Left lobe of liver (tissue), 2 donors: ENCODE results near the gene ZSWIM3. TPM values are rescaled to one million over a fixed set of nuclear protein-coding genes. Genes with fewer than 3 reads are reported as not detected.
A peak's percentile ranks its signal among the peaks of the same experiment; 100 is the strongest.
"Not testable (repeated sequence)": the region's sequence is repeated elsewhere in the genome, so short reads cannot be mapped to it uniquely, and the experiment has no call there.

Experiments used
- ATAC-seq: fragments of 200-7000 bp; cut with Tn5 transposase; one replicate; pipeline ENCODE4 v1.9.1; 2020; ENCODE audit warnings: mild to moderate bottlenecking, moderate library complexity
- DNase-seq: peaks from one replicate; pipeline ENCODE4 v3.0.0-alpha.2; 2020; ENCODE audit warnings: low spot score
- total RNA-seq: library from RNA; stranded (reverse); gene quantifications from one replicate; pipeline ENCODE4 v1.2.1, GENCODE V29; 2021
- donor health status: DM: no; HTN: no; CAD: no; lungs with moderate emphysema.
- donor health status: DM: no; HTN: yes; CAD: no.

Gene ZSWIM3
- total RNA-seq, 1 donor from 2014 or later: 1.6 TPM

GRCh38 chr20:45859916-45860315 lies 2.5 kb downstream of the ZSWIM3 start:
- DNase-seq: no peak
- ATAC-seq: no peak

GRCh38 chr20:45860560-45861220 lies 3.3 kb downstream of the ZSWIM3 start:
- ATAC-seq (no peak), DNase-seq (no peak)

GRCh38 chr20:45861221-45862075 lies 4.0 kb downstream of the ZSWIM3 start:
- DNase-seq (no peak), ATAC-seq (no peak)

GRCh38 chr20:45863543-45864470 lies 6.4 kb downstream of the ZSWIM3 start:
- peak; percentile 32 for ATAC-seq
- DNase-seq: no peak

- DNase-seq (no peak), ATAC-seq (no peak)
Measured at GRCh38 chr20:45866454-45866853, 9.0 kb downstream of the ZSWIM3 start.

GRCh38 chr20:45867136-45867818 lies 9.9 kb downstream of the ZSWIM3 start:
- no peak for ATAC-seq
- DNase-seq: no peak

GRCh38 chr20:45867819-45868176 lies 10.4 kb downstream of the ZSWIM3 start:
- DNase-seq (no peak), ATAC-seq (no peak)

- DNase-seq (no peak), ATAC-seq (no peak)
Measured at GRCh38 chr20:45872626-45873025, 15.2 kb downstream of the ZSWIM3 start.

GRCh38 chr20:45873409-45874103 lies 16.1 kb downstream of the ZSWIM3 start:
- DNase-seq: no peak
- ATAC-seq: no peak

- not testable (repeated sequence) for ATAC-seq, DNase-seq
Measured at GRCh38 chr20:45874104-45874481, 16.7 kb downstream of the ZSWIM3 start.

- no peak for DNase-seq
- ATAC-seq: no peak
Measured at GRCh38 chr20:45874576-45874975, 17.2 kb downstream of the ZSWIM3 start.

GRCh38 chr20:45878076-45878761 lies 20.8 kb downstream of the ZSWIM3 start:
- ATAC-seq: no peak

GRCh38 chr20:45880988-45881788 lies 23.8 kb downstream of the ZSWIM3 start, which contains the start of gene ZSWIM1:
ZSWIM1 (plus strand) TSS chr20:45881227; CDS start chr20:45882593, 1,366 bp downstream.
- ATAC-seq: peak; percentile 99
- peak; percentile 99 for DNase-seq

More at GRCh38 chr20:45878076-45878761, 20.8 kb downstream of the ZSWIM3 start:
- DNase-seq: no peak

GRCh38 chr20:45882469-45883099 lies 25.2 kb downstream of the ZSWIM3 start:
- no peak for DNase-seq

GRCh38 chr20:45883100-45883469 lies 25.7 kb downstream of the ZSWIM3 start:
- no peak for DNase-seq
- no peak for ATAC-seq

More at GRCh38 chr20:45882469-45883099, 25.2 kb downstream of the ZSWIM3 start:
- ATAC-seq: no peak

- DNase-seq (no peak), ATAC-seq (no peak)
Measured at GRCh38 chr20:45886590-45887345, 29.4 kb downstream of the ZSWIM3 start.

GRCh38 chr20:45887346-45887715 lies 29.9 kb downstream of the ZSWIM3 start, which contains the start of gene SPATA25:
SPATA25 (minus strand) TSS chr20:45887622; CDS start chr20:45887590, 32 bp downstream.
- ATAC-seq (no peak), DNase-seq (no peak)
